Measurements from ENCODE around the gene IQGAP2.
"Not testable (repeated sequence)": the region's sequence is repeated elsewhere in the genome, so short reads cannot be mapped to it uniquely, and the experiment has no call there.

Gene IQGAP2

DNA sequence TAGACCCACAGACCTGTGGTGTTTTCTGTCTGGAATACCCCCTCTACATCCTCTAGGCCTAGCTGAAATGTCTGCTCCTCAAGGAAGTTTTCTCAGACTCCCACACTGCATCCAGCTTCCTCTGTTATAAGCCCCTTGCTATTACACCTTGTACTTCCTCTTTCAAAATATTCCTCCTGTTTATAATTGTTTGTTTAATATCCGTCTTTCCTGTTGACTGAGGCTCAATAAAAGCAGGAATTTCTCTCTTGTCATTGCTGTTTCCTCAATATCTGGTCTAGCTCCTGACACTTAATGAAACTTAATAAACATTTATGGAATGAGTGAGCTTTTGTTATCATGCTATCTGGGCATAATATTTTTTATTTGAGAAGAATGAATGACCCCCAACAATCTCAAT lies 34.1 kb upstream of the IQGAP2 start:
- Histone ChIP-seq H3K4me2 (ENCODE audit: low read length) (no peak overlapping the region), H3K4me1 (ENCODE audit: control insufficient read depth in 1 of 2, insufficient read depth in 2 of 2, low read length in 2 of 2) (peaks cover 8 to 11% of the 10 kb centered on the region in 2 experiments), H3K79me1 (ENCODE audit: low read length) (peaks cover 7% of the 10 kb centered on the region), H2BK120ac (ENCODE audit: insufficient read depth, low read length, poor library complexity) (no peak overlapping the region), H3K27me3 (ENCODE audit: insufficient read depth, low read length) (no peaks in the 10 kb centered on the region), H3K14ac (ENCODE audit: low read length) (no peak overlapping the region), H4K8ac (ENCODE audit: low read depth, low read length) (no peak overlapping the region), H4K12ac (ENCODE audit: low read depth, low read length) (no peak overlapping the region), H2AK5ac (ENCODE audit: low read length) (no peak overlapping the region), H3K4me3 (ENCODE audit: low read depth, low read length) (no peak overlapping the region), H3K23ac (ENCODE audit: low read length) (no peak overlapping the region), H3K9me3 (ENCODE audit: insufficient read depth, low read depth, low read length) (no peaks in the 10 kb centered on the region), H3K79me2 (ENCODE audit: control insufficient read depth, insufficient read depth, low read length, poor library complexity) (no peaks in the 10 kb centered on the region), H4K91ac (ENCODE audit: low read depth, low read length) (no peak overlapping the region), H3K4ac (ENCODE audit: low read depth, low read length) (no peak overlapping the region), H3K36me3 (ENCODE audit: control insufficient read depth in 1 of 2, insufficient read depth in 2 of 2, low read length in 2 of 2) (no peaks in the 10 kb centered on the region), H3K27ac (ENCODE audit: low read depth, low read length) (no peak overlapping the region), H2BK5ac (ENCODE audit: low read depth, low read length, poor library complexity) (no peak overlapping the region), H3K9ac (ENCODE audit: low read length) (no peak overlapping the region), H2AFZ (ENCODE audit: insufficient read depth, low read length, poor library complexity) (no peak overlapping the region), H3K18ac (ENCODE audit: low read length) (no peak overlapping the region), H2BK12ac (ENCODE audit: low read length) (no peak overlapping the region)
- WGBS (ENCODE audit: extremely low coverage, insufficient coverage, insufficient read length) = no CpG with 5 or more reads among the region's 1 CpG
- DNase-seq = no peak

GRCh38 chr5:76369668-76370067 lies 33.4 kb upstream of the IQGAP2 start:
- H3K27me3 ChIP-seq (ENCODE audit: insufficient read depth, low read length); H3K9ac ChIP-seq (ENCODE audit: low read length); H2AFZ ChIP-seq (ENCODE audit: insufficient read depth, low read length, poor library complexity); H4K12ac ChIP-seq (ENCODE audit: low read depth, low read length); H3K79me2 ChIP-seq (ENCODE audit: control insufficient read depth, insufficient read depth, low read length, poor library complexity); H3K27ac ChIP-seq (ENCODE audit: low read depth, low read length); H3K4ac ChIP-seq (ENCODE audit: low read depth, low read length); H4K91ac ChIP-seq (ENCODE audit: low read depth, low read length); DNase-seq; H3K36me3 ChIP-seq (ENCODE audit: control insufficient read depth in 1 of 2, insufficient read depth in 2 of 2, low read length in 2 of 2); H2BK12ac ChIP-seq (ENCODE audit: low read length); H3K4me3 ChIP-seq (ENCODE audit: low read depth, low read length); H3K23ac ChIP-seq (ENCODE audit: low read length); H3K14ac ChIP-seq (ENCODE audit: low read length); H2BK120ac ChIP-seq (ENCODE audit: insufficient read depth, low read length, poor library complexity); H2BK5ac ChIP-seq (ENCODE audit: low read depth, low read length, poor library complexity); H3K4me2 ChIP-seq (ENCODE audit: low read length); H3K9me3 ChIP-seq (ENCODE audit: insufficient read depth, low read depth, low read length); H2AK5ac ChIP-seq (ENCODE audit: low read length); H3K18ac ChIP-seq (ENCODE audit: low read length); H3K79me1 ChIP-seq (ENCODE audit: low read length); H4K8ac ChIP-seq (ENCODE audit: low read depth, low read length): not testable (repeated sequence)
- WGBS (ENCODE audit: extremely low coverage, insufficient coverage, insufficient read length) = no CpG with 5 or more reads among the region's 8 CpGs
- peaks cover 8 to 11% of the 10 kb centered on the region in 2 experiments for H3K4me1 ChIP-seq (ENCODE audit: control insufficient read depth in 1 of 2, insufficient read depth in 2 of 2, low read length in 2 of 2)

DNA sequence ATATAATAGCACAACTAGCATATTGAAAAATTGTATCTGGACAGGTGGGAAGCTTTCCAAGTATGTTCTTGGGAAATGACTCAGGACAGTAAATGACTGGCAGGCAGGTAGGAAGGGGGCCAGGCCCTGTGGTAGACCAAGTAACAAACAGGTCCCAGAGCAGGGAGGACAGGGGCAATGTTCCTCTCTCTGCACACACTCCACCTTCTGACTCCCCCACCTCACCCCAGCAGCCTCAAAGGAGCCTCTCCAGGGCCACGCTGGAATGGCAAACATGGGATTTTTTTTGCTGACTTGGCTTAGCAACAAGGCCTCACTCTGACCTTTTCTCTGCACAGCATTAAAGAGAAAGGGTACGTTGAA lies 31.1 kb upstream of the IQGAP2 start:
- H3K79me2 ChIP-seq (ENCODE audit: control insufficient read depth, insufficient read depth, low read length, poor library complexity) = no peaks in the 10 kb centered on the region
- peaks cover 8 to 13% of the 10 kb centered on the region in 2 experiments for H3K4me1 ChIP-seq (ENCODE audit: control insufficient read depth in 1 of 2, insufficient read depth in 2 of 2, low read length in 2 of 2)
- H2BK12ac ChIP-seq (ENCODE audit: low read length) = no peak overlapping the region
- no peak overlapping the region for H4K8ac ChIP-seq (ENCODE audit: low read depth, low read length)
- no peak overlapping the region for H3K4me3 ChIP-seq (ENCODE audit: low read depth, low read length)
- H2BK5ac ChIP-seq (ENCODE audit: low read depth, low read length, poor library complexity) = no peak overlapping the region
- no peak overlapping the region for H4K12ac ChIP-seq (ENCODE audit: low read depth, low read length)
- H3K27me3 ChIP-seq (ENCODE audit: insufficient read depth, low read length) = no peaks in the 10 kb centered on the region
- H2AFZ ChIP-seq (ENCODE audit: insufficient read depth, low read length, poor library complexity) = no peak overlapping the region
- no peak for DNase-seq
- no peak overlapping the region for H3K18ac ChIP-seq (ENCODE audit: low read length)
- H2BK120ac ChIP-seq (ENCODE audit: insufficient read depth, low read length, poor library complexity) = peak overlapping the region; percentile 56
- H4K91ac ChIP-seq (ENCODE audit: low read depth, low read length) = peak overlapping the region; percentile 50
- no peak overlapping the region for H3K4me2 ChIP-seq (ENCODE audit: low read length)
- H3K79me1 ChIP-seq (ENCODE audit: low read length) = peaks cover 7% of the 10 kb centered on the region
- no CpG with 5 or more reads among the region's 2 CpGs for WGBS (ENCODE audit: extremely low coverage, insufficient coverage, insufficient read length)
- no peaks in the 10 kb centered on the region for H3K9me3 ChIP-seq (ENCODE audit: insufficient read depth, low read depth, low read length)
- H3K23ac ChIP-seq (ENCODE audit: low read length) = no peak overlapping the region
- H3K27ac ChIP-seq (ENCODE audit: low read depth, low read length) = peak overlapping the region; percentile 55
- H3K9ac ChIP-seq (ENCODE audit: low read length) = no peak overlapping the region
- H2AK5ac ChIP-seq (ENCODE audit: low read length) = no peak overlapping the region
- H3K4ac ChIP-seq (ENCODE audit: low read depth, low read length) = no peak overlapping the region
- H3K14ac ChIP-seq (ENCODE audit: low read length) = no peak overlapping the region
- no peaks in the 10 kb centered on the region for H3K36me3 ChIP-seq (ENCODE audit: control insufficient read depth in 1 of 2, insufficient read depth in 2 of 2, low read length in 2 of 2)

- no peaks in the 10 kb centered on the region for H3K36me3 ChIP-seq (ENCODE audit: control insufficient read depth in 1 of 2, insufficient read depth in 2 of 2, low read length in 2 of 2)
- peak overlapping the region; percentile 45 for H3K14ac ChIP-seq (ENCODE audit: low read length)
- no peak overlapping the region for H3K23ac ChIP-seq (ENCODE audit: low read length)
- peak overlapping the region; percentile 32 for H2AFZ ChIP-seq (ENCODE audit: insufficient read depth, low read length, poor library complexity)
- H3K4me3 ChIP-seq (ENCODE audit: low read depth, low read length) = no peak overlapping the region
- H2BK5ac ChIP-seq (ENCODE audit: low read depth, low read length, poor library complexity) = peak overlapping the region; percentile 29
- peak overlapping the region; percentile 40 for H4K8ac ChIP-seq (ENCODE audit: low read depth, low read length)
- peak overlapping the region; percentile 30 for H2AK5ac ChIP-seq (ENCODE audit: low read length)
- H4K12ac ChIP-seq (ENCODE audit: low read depth, low read length) = no peak overlapping the region
- H4K91ac ChIP-seq (ENCODE audit: low read depth, low read length) = peak overlapping the region; percentile 64
- H3K4ac ChIP-seq (ENCODE audit: low read depth, low read length) = no peak overlapping the region
- DNase-seq = peak; percentile 82 to 87
- peaks cover 7% of the 10 kb centered on the region for H3K79me1 ChIP-seq (ENCODE audit: low read length)
- no peak overlapping the region for H3K18ac ChIP-seq (ENCODE audit: low read length)
- H3K27me3 ChIP-seq (ENCODE audit: insufficient read depth, low read length) = no peaks in the 10 kb centered on the region
- peak overlapping the region; percentile 51 for H2BK12ac ChIP-seq (ENCODE audit: low read length)
- peak overlapping the region; percentile 77 for H3K27ac ChIP-seq (ENCODE audit: low read depth, low read length)
- H3K4me2 ChIP-seq (ENCODE audit: low read length) = no peak overlapping the region
- H2BK120ac ChIP-seq (ENCODE audit: insufficient read depth, low read length, poor library complexity) = peak overlapping the region; percentile 89
- peaks cover 8 to 13% of the 10 kb centered on the region in 2 experiments for H3K4me1 ChIP-seq (ENCODE audit: control insufficient read depth in 1 of 2, insufficient read depth in 2 of 2, low read length in 2 of 2)
- no peaks in the 10 kb centered on the region for H3K79me2 ChIP-seq (ENCODE audit: control insufficient read depth, insufficient read depth, low read length, poor library complexity)
- WGBS (ENCODE audit: extremely low coverage, insufficient coverage, insufficient read length) = no CpG with 5 or more reads among the region's 11 CpGs
- no peak overlapping the region for H3K9ac ChIP-seq (ENCODE audit: low read length)
- no peaks in the 10 kb centered on the region for H3K9me3 ChIP-seq (ENCODE audit: insufficient read depth, low read depth, low read length)
These were observed 30.6 kb upstream of the IQGAP2 start for GRCh38 chr5:76372323-76373054.

All from trophoblast cell (in vitro differentiated cells and primary cell).